ENCODE data around the gene BCL2L11.

BCL2L11 gene

DNA sequence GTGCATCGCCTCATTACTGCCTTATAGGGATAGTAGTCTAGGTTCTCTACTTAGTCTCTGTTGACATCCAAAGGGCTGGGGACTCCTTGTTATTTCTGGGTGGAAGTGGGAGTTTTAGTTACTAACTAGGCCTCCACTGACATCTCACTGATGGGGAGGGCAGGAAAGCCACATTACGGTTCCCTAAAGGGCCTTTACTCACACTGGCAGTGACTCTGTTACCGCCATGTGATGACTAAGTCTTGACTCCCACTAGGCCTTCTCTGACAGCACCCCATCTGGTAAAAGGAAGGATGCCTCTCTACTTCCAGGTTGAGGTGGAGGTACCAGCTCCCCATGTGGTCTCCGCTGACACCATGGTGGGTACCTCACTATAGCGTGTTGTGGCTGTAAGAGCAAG is 14.0 kb upstream of the BCL2L11 start:
- in situ Hi-C loops (cut with MboI; ENCODE audit: low pct_unique_long_range_greater_than_20kb, low sequenced_read_pairs, unreplicated experiment): loop anchor here (25.0 kb wide), 1 partner anchor 606 kb away; no protein-coding TSS in a partner anchor
- TF ChIP-seq, protein P1, sequence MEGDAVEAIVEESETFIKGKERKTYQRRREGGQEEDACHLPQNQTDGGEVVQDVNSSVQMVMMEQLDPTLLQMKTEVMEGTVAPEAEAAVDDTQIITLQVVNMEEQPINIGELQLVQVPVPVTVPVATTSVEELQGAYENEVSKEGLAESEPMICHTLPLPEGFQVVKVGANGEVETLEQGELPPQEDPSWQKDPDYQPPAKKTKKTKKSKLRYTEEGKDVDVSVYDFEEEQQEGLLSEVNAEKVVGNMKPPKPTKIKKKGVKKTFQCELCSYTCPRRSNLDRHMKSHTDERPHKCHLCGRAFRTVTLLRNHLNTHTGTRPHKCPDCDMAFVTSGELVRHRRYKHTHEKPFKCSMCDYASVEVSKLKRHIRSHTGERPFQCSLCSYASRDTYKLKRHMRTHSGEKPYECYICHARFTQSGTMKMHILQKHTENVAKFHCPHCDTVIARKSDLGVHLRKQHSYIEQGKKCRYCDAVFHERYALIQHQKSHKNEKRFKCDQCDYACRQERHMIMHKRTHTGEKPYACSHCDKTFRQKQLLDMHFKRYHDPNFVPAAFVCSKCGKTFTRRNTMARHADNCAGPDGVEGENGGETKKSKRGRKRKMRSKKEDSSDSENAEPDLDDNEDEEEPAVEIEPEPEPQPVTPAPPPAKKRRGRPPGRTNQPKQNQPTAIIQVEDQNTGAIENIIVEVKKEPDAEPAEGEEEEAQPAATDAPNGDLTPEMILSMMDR (IDR thresholded peaks at IDR 0.05; ENCODE audit: extremely low read depth, insufficient read depth, missing control alignments): no peak
- DNase-seq (ENCODE audit: low spot score): no peak

DNA sequence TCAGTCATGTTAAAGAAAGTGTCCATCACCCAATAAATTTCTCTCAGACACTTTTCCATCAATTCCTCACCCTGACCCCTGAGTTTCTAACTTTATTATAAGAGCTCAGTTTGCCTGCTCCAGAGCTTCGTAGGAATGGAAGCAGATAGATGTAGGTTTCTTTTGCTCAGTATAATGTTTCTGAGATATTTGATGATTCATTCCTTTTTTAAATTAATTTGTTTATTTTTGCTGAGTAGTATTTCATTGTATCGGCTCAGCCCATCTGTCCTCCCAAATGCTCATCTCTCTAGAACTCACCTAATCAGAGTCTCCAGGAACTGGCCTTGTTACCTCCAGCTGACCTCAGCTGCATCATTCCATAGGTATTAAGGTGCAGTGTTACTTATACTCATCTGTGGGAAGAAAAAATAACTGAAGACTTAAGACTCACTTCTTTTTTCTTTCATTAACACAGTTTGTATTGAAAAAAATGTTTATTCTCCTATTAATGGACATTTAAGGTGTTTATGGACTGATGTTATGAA is 11.9 kb upstream of the BCL2L11 start:
- DNase-seq (ENCODE audit: low spot score): no peak
- TF ChIP-seq, protein P1 (IDR thresholded peaks at IDR 0.05; ENCODE audit: extremely low read depth, insufficient read depth, missing control alignments): no peak
- in situ Hi-C loops (cut with MboI; ENCODE audit: low pct_unique_long_range_greater_than_20kb, low sequenced_read_pairs, unreplicated experiment): loop anchor here (25.0 kb wide), 1 partner anchor 603 kb away; no protein-coding TSS in a partner anchor

DNA sequence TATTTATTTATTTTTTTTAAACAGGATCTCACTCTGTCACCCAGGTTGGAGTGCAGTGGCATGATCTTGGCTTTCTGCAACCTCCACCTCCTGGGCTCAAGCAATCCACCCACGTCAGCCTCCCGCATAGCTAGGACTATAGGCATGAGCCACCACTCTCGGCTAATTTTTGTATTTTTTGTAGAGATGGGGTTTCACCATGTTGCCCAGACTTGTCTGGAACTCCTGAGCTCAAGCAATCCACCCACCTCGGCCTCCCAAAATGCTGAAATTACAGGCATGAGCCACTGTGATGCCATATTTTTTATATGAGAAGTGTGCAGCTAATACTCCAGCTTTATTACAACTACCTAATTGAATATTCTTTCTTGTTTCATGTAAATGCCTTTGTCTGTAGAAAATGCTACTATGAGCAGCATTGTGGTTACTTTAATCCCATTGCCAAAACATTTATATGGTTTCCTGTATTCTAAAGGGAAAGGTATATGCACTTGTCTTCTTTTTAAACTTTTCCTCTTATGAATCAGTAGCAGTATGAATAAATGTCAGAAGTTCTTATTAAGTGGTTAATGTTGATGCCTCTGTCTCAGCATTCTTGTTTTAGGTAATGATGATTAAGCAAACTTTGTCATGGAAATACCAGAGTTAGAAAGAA is 9.5 kb upstream of the BCL2L11 start:
- in situ Hi-C loops (cut with MboI; ENCODE audit: low pct_unique_long_range_greater_than_20kb, low sequenced_read_pairs, unreplicated experiment): loop anchor here (10.0 to 25.0 kb wide), 2 partner anchors 286 to 601 kb away; no protein-coding TSS in a partner anchor
- TF ChIP-seq, protein P1 (IDR thresholded peaks at IDR 0.05; ENCODE audit: extremely low read depth, insufficient read depth, missing control alignments): no peak
- no peak for DNase-seq (ENCODE audit: low spot score)

DNA sequence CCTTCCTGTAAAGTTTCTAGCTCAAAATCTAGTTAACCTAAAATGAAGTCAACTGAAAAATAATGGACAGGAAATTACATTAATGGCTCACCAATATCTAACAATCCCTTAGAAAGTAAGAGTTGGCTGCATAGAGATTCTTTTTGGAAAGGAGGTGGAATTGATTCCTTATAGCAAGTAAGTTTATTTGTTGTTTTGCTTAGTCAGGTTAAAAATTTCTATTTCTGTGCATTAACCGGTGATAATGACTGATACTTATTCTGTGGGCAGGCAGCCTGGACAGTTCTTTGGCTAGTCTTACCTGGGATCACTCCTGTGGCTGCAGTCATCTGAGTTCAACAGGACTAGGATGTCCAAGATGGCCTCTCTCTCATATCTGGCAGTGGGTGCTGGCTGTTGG is 6.9 kb upstream of the BCL2L11 start:
- TF ChIP-seq, protein P1 (IDR thresholded peaks at IDR 0.05; ENCODE audit: extremely low read depth, insufficient read depth, missing control alignments): no peak
- in situ Hi-C loops (cut with MboI; ENCODE audit: low pct_unique_long_range_greater_than_20kb, low sequenced_read_pairs, unreplicated experiment): loop anchor here (10.0 to 25.0 kb wide), 2 partner anchors 289 to 598 kb away; no protein-coding TSS in a partner anchor
- no peak for DNase-seq (ENCODE audit: low spot score)

DNA sequence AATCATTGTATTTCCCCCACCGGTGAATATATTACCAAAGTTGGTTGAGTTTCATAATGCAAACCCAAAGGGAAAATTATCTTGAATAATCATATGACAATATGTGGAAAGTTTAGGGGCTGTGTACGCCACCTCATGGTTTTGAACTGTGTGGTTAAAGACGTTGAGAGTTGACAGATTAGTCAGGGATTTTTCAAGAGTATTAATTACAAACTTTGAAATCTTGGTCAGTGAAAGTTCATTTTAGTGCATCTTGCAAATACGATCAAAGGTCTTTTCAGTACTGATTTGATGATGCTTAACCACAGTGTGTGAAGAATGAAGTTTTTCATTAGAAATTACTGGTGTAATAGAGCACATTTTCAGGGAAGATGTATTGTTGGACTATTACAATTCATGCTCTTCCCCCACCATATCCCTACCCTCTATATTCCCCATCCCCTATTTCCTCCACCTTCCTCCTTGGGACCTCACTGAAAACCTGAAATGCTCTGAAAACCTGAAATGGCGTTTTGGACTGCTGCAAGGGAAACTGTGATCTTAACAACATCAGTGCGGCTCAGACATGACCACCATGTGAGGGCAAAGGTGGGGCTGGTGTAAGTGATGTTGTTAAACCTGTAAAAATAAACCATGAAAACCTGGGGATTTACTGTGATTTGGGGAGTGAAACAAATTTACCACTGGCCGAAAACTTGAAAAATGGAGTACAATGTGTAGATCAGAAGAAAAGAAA is 4.5 kb upstream of the BCL2L11 start:
- TF ChIP-seq, protein P1 (IDR thresholded peaks at IDR 0.05; ENCODE audit: extremely low read depth, insufficient read depth, missing control alignments): peak; percentile 14
- peak; percentile 65 for DNase-seq (ENCODE audit: low spot score)
- in situ Hi-C loops (cut with MboI; ENCODE audit: low pct_unique_long_range_greater_than_20kb, low sequenced_read_pairs, unreplicated experiment): loop anchor here (10.0 to 25.0 kb wide), 2 partner anchors 291 to 596 kb away; no protein-coding TSS in a partner anchor

DNA sequence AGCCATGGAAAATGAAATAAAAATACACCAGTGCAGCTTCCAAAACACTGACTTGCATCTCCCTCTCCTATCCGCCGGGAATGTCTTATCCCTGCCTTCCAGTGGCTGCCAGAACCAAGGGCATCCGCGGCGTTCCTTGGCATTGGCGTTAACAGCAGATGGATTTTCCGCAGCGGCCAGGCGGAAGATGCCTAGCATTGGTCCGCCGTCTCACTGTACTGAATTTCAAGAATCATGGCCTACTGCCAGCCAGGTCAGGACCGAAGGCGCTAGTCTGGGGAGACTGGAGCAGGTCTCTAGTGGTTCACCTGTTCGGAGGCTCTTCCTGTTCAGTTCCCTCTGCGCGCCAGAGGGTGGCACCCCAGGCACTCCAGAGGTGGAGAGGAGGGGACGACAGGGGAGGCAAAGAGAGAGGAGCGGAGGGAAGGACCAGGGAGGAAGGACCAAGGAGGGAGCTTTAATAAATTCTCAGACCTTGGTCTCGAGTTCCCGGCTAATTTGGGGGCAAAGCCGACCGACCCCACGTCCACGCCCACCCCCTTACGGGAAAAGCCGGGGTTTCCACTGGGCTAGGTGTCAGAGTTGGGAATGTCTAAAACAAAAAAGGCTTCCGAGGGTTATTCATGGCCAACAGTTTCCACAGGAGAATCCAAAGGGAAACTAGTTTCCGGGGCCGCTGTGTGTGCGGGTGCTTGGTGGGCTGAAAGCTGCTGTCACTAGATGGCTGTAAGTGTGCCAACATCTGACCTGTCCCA is 3.7 kb upstream of the BCL2L11 start:
- in situ Hi-C loops (cut with MboI; ENCODE audit: low pct_unique_long_range_greater_than_20kb, low sequenced_read_pairs, unreplicated experiment): loop anchor here (10.0 to 25.0 kb wide), 2 partner anchors 292 to 595 kb away; no protein-coding TSS in a partner anchor
- DNase-seq (ENCODE audit: low spot score): peak; percentile 78
- TF ChIP-seq, protein P1 (IDR thresholded peaks at IDR 0.05; ENCODE audit: extremely low read depth, insufficient read depth, missing control alignments): peak; percentile 78
